DOHH2 (cell line): ENCODE data around the gene EQTN.

ENCODE experiments used
- H3F3A ChIP-seq: fragments of 200-600 bp; sonication (generic), shearing (Covaris generic); 2 replicates; pipeline ENCODE4 v1.6.0; 2016; ENCODE audit warnings: antibody characterized with exemption, mild to moderate bottlenecking; ENCODE audit not compliant: control insufficient read depth, insufficient read depth
- H3K27ac ChIP-seq: fragments of 200-600 bp; sonication (generic); 2 replicates; pipeline ENCODE4 v1.5.1; 2014; ENCODE audit warnings: low read depth, mild to moderate bottlenecking, low read length, moderate library complexity
- H3K27me3 ChIP-seq: fragments of 200-600 bp; sonication (generic); 2 replicates; pipeline ENCODE4 v1.6.1; 2014; ENCODE audit warnings: mild to moderate bottlenecking, low read length, mixed read lengths; ENCODE audit not compliant: control insufficient read depth
- H3K36me3 ChIP-seq: fragments of 200-600 bp; sonication (generic); 2 replicates; pipeline ENCODE4 v1.6.1; 2014; ENCODE audit warnings: mild to moderate bottlenecking, low read length, moderate library complexity, mixed read lengths; ENCODE audit not compliant: control insufficient read depth
- H3K4me1 ChIP-seq: fragments of 200-600 bp; sonication (generic); 2 replicates; pipeline ENCODE4 v1.6.1; 2014; ENCODE audit warnings: mild to moderate bottlenecking, low read length, mixed read lengths; ENCODE audit not compliant: control insufficient read depth
- H3K4me2 ChIP-seq: fragments of 200-600 bp; sonication (generic); 2 replicates; pipeline ENCODE4 v1.6.0; 2014; ENCODE audit warnings: mild to moderate bottlenecking, low read length, moderate library complexity
- H3K4me3 ChIP-seq: fragments of 200-600 bp; sonication (generic); 2 replicates; pipeline ENCODE4 v1.5.1; 2014; ENCODE audit warnings: mild to moderate bottlenecking, low read length, mixed read lengths
- H3K79me2 ChIP-seq: fragments of 200-600 bp; sonication (generic); 2 replicates; pipeline ENCODE4 v1.6.1; 2014; ENCODE audit warnings: mild to moderate bottlenecking, low read length, mixed read lengths; ENCODE audit not compliant: control insufficient read depth
- H3K9me2 ChIP-seq: fragments of 200-600 bp; sonication (generic); replicated peaks from 2 replicates; pipeline ENCODE4 v1.6.1; 2014; ENCODE audit warnings: mild to moderate bottlenecking, low read length, mixed read lengths; ENCODE audit not compliant: control insufficient read depth
- H3K9me3 ChIP-seq: fragments of 200-600 bp; sonication (generic); 2 replicates; pipeline ENCODE4 v1.6.1; 2014; ENCODE audit warnings: antibody characterized with exemption, low read length, mixed read lengths; ENCODE audit not compliant: control insufficient read depth, insufficient read depth
- H4K20me1 ChIP-seq: fragments of 200-600 bp; sonication (generic); 2 replicates; pipeline ENCODE4 v1.6.0; 2014; ENCODE audit warnings: low read depth, mild to moderate bottlenecking, antibody characterized with exemption, low read length, moderate library complexity; ENCODE audit not compliant: control insufficient read depth, insufficient read depth
- CTCF ChIP-seq: fragments of 200-600 bp; sonication (generic); IDR thresholded peaks from one replicate; pipeline ENCODE4 v1.5.1; 2014; ENCODE audit warnings: antibody characterized with exemption, mild to moderate bottlenecking, low read depth, low read length; ENCODE audit not compliant: poor library complexity, severe bottlenecking
- EZH2phosphoT487 ChIP-seq: fragments of 200-600 bp; sonication (generic); IDR thresholded peaks from 2 replicates; pipeline ENCODE4 v1.6.1; 2017; ENCODE audit warnings: borderline replicate concordance, mild to moderate bottlenecking, antibody characterized with exemption, low read length, moderate library complexity, mixed read lengths

Gene EQTN

GRCh38 chr9:27303219-27303618, 6.3 kb upstream of the EQTN start:
- no peak for TF ChIP-seq CTCF
- no peak for TF ChIP-seq EZH2phosphoT487
- no peaks in the 10 kb centered on the region for H4K20me1 ChIP-seq
- no peaks in the 10 kb centered on the region for H3K9me3 ChIP-seq
- no peaks in the 10 kb centered on the region for H3K27me3 ChIP-seq
- H3K9me2 ChIP-seq: no peaks in the 10 kb centered on the region
- no peaks in the 10 kb centered on the region for H3K79me2 ChIP-seq
- H3K4me1 ChIP-seq: no peaks in the 10 kb centered on the region
- H3K27ac ChIP-seq: no peak overlapping the region
- H3K4me2 ChIP-seq: no peak overlapping the region
- no peaks in the 10 kb centered on the region for H3F3A ChIP-seq
- H3K4me3 ChIP-seq: no peak overlapping the region
- H3K36me3 ChIP-seq: no peaks in the 10 kb centered on the region

- no peaks in the 10 kb centered on the region for H3K36me3 ChIP-seq
- no peaks in the 10 kb centered on the region for H3K9me2 ChIP-seq
- no peak overlapping the region for H3K27ac ChIP-seq
- no peaks in the 10 kb centered on the region for H4K20me1 ChIP-seq
- H3K4me2 ChIP-seq: no peak overlapping the region
- no peak overlapping the region for H3K4me3 ChIP-seq
- H3K4me1 ChIP-seq: no peaks in the 10 kb centered on the region
- no peak for TF ChIP-seq EZH2phosphoT487
- no peaks in the 10 kb centered on the region for H3K9me3 ChIP-seq
- peaks cover 2% of the 10 kb centered on the region; the same call in 1 of the 2 replicates for H3K27me3 ChIP-seq
- H3K79me2 ChIP-seq: no peaks in the 10 kb centered on the region
- H3F3A ChIP-seq: no peaks in the 10 kb centered on the region
Observed at GRCh38 chr9:27293996-27294395, 3.0 kb downstream of the EQTN start.

- Histone ChIP-seq H3F3A (no peaks in the 10 kb centered on the region), H3K4me2 (no peak overlapping the region), H3K9me3 (no peaks in the 10 kb centered on the region), H3K27ac (no peak overlapping the region), H3K4me3 (no peak overlapping the region), H3K4me1 (no peaks in the 10 kb centered on the region), H3K27me3 (peaks cover 2% of the 10 kb centered on the region; the same call in 1 of the 2 replicates), H3K36me3 (no peaks in the 10 kb centered on the region), H4K20me1 (no peaks in the 10 kb centered on the region), H3K79me2 (no peaks in the 10 kb centered on the region), H3K9me2 (no peaks in the 10 kb centered on the region)
- TF ChIP-seq CTCF (no peak), EZH2phosphoT487 (no peak)
Observed at GRCh38 chr9:27292659-27293405, 4.1 kb downstream of the EQTN start.

GRCh38 chr9:27291292-27291691, 5.7 kb downstream of the EQTN start:
- Histone ChIP-seq H3K9me3 (no peaks in the 10 kb centered on the region), H3K9me2 (no peaks in the 10 kb centered on the region), H3K27ac (no peak overlapping the region), H3K79me2 (no peaks in the 10 kb centered on the region), H3K36me3 (no peaks in the 10 kb centered on the region), H3K4me2 (no peak overlapping the region), H3K4me1 (no peaks in the 10 kb centered on the region), H3F3A (no peaks in the 10 kb centered on the region), H3K27me3 (peaks cover 4% of the 10 kb centered on the region), H4K20me1 (no peaks in the 10 kb centered on the region), H3K4me3 (no peak overlapping the region)
- TF ChIP-seq EZH2phosphoT487: no peak
- no peak for TF ChIP-seq CTCF
